Suppressor macrophage treated with lipopolysaccharide for 1 hour (primary cell): Measurements from ENCODE around the gene CCDC116.

Experiments used
- DNase-seq, 3 donors: peaks; one replicate each; pipeline ENCODE4 v3.0.0-alpha.2; 2020 to 2022

Gene CCDC116

DNA sequence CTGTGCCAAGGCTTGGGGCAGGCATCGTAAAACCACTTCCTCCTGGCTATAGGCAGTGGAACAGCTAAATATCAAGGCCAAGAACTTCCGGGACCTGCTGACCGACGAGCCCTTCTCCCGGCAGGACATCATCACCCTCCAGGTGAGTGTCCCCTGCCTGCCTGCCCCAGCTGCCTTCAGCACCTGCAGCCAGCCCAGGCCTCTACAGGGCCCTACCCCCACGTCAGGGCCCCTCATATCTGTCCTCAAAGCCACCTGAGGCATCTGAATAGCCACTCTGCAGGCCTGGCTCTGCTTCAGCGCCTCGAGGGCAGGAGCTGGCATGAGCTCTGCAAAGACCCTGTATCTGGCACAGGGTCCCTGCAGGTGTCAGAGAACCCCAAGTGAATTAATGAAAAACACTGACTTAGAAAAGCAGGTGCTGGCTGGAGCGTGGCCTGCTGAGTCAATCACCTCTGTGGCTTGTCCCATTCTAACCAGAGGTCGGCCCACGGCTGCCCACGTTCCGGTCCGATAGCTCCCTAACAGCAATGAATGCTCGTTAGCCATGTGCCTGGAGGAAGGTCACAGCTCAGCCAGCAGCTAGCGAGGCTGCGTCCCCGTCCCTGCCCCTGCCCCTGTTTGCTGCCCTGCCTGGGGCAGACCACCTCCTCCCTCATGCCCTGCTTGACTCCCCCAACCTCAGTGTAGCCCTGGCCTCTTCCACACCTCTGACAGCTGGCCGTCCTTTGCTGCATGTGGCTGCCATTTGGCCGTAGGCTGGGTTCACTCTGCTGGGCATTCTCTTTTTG, 50.0 kb downstream of the CCDC116 start:
- DNase-seq: no peak

GRCh38 chr22:21683401-21683811, 50.8 kb downstream of the CCDC116 start:
- no peak for DNase-seq

DNA sequence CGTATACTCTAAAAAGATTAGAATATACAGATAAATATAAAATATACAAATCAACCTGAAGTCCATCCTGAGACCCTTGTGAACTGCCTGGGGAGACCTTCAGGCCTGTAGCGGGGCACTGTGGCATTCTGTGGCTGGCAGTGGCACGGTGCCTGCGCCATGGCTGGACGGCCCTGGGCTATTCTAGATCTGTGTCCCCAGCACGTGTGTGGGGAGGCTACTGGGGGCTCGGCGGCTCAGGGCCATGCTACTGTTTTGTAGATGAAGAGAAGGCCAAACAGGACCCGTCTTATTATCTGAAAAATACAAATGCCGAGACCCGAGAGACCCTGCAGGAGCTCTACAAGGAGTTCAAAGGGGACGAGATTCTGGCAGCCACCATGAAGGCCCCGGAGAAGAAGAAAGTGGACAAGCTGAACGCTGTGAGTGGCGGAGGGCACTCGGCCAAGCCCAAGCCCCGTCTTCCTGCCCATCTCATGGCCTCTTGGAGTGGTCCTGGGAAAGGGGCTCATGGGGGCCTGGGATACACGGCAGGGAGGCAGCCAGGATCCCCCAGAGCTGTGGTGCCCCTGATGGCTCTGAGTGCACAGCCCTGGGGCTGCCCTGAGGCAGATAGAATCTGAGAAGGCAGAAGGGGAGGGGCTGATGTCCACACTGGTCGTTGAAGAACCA, 52.1 kb downstream of the CCDC116 start:
- DNase-seq: no peak

GRCh38 chr22:21685164-21685513, 52.6 kb downstream of the CCDC116 start:
- DNase-seq: no peak

- DNase-seq: no peak
These were observed 53.6 kb downstream of the CCDC116 start for GRCh38 chr22:21686193-21686608.
